GM21515 (cell line): Measurements from ENCODE around the gene SPATA21.
A peak's percentile ranks its signal among the peaks of the same experiment; 100 is the strongest.

Experiments
- ATAC-seq: cut with Tn5 transposase; IDR thresholded peaks from one replicate; pipeline ENCODE4 v1.9.1; 2021; ENCODE audit not compliant: unreplicated experiment

Gene SPATA21

DNA sequence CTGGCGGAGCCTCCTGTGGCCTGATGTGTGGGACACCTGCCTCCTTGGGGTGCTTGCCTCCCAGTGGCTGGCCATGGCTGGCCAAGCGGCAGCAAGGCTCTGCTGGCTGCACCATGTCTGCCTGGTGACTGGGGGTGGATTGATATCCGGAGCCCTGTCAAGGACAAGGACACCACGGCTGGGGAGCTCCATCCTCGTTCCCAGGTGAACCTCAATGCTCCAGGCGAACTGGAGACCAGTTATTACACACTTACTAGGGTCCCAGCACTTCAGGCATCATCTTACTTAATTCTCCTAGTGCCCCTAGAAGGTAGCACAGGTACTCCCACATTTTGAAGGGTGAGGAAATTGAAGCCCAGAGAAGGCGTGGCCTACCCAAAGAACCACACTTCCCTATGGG is 15.2 kb downstream of the SPATA21 start:
- ATAC-seq: no peak

DNA sequence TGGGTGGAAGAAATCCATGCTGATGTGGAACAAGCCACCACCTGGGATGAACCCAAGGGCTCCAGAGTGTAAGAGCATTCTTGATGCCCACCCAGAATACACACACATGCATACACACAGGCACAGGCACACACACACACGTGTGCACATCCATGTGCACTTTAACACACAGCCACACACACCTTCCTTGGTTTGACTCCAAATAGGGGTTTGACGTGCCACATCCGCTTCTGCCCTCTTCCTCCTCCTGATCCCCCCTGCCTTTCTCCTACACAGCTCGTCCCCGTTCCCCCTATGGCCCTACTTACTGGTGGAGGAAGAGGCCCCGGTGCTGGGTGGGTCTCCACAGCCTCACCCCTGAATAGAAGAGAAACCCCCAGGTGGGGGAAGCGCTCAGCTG is 16.0 kb downstream of the SPATA21 start:
- ATAC-seq: no peak

DNA sequence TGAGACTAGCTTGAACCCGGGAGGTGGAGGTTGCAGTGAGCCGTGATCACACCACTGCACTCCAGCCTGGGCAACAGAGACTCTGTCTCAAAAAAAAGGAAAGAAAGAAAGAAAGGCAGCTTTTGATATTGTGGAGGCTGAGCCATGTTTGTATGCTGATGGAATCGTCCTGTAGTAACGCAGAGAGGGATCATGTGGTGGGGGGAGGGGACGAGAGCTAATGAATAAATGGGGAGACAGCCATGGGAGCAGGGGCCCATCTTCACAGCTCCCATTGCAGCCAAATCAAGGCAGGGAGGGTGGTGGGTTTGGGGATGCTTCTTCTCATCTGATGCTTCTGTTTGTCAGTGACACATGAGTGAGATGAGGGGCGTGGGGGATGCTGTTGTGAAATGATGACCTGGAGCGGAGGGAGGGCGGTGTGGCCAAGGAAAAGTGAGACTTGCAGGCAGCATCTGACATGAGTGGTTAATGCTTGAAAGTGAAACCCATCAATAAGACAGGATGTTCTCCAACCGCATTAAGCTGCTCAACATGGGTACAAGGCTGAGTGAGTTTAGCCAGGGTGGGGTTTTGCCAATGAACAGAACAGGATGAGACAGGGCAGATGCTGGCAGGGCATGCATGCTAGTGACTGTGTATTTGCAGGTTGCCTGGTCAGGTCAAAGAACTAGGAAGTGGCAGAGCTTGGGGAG is 16.7 kb downstream of the SPATA21 start:
- ATAC-seq: peak; percentile 54

DNA sequence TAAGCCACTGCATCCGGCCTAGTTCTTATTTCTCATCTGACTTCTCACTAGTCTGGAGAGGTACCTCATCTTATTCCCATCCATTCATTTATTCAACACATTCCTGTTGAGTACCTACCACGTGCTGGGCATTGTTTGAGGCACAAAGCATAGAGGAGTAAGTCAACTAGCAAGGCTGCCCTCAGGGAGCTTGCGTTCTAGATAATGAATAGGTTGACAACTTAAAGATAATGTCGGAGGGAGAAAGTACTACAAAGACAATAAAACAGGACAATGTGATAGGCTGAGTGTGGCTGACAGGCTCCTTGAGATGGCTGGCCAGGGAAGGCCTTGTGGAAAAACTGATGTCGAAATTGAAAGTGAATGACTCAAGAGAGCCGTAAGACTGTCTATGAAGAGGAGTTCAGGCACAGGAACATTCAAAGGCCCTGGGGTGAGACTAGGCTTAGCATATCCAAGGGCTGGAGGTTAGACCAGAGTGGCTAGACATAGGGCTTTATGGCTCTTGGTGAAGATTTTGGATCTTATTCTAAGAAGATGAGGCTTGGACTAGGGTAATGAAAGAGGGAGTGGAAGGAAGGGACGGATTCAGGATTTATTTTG is 18.3 kb downstream of the SPATA21 start:
- no peak for ATAC-seq

DNA sequence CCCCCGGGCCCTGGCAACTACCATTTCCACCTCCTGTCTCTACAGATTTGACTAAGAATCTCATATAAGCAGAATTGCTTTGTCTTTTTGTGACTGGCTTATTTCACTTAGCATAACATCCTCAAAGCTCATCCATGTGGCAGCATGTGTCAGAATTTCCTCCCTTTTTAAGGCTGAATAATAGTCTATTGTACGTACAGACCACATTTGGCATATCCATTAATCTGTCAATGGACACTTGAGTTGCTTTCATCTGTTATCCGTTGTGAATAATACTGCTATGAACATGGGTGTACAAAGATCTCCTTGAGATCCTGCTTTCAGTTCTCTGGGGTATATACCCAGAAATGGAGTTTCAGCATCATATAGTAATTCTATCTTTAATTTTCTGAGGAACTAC is 24.0 kb downstream of the SPATA21 start:
- no peak for ATAC-seq

DNA sequence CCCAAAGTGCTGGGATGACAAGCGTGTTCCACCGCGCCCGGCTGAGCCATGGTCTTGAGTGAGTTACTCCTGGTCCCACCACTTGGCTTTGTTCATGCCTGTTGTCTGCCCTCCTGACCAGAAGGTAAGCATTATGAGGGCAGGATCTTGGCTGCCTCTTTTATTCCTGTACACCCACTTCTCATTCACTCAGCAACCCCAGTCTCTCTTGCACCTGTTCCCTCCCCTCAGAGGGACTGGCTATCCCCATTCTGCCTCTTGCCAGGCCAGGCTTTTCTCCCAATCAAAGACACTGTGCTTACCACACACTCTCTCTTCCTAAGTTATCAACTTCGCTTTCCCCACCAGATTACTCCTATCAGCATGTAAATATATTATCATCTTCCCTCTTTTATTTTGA is 26.4 kb downstream of the SPATA21 start:
- ATAC-seq: no peak

DNA sequence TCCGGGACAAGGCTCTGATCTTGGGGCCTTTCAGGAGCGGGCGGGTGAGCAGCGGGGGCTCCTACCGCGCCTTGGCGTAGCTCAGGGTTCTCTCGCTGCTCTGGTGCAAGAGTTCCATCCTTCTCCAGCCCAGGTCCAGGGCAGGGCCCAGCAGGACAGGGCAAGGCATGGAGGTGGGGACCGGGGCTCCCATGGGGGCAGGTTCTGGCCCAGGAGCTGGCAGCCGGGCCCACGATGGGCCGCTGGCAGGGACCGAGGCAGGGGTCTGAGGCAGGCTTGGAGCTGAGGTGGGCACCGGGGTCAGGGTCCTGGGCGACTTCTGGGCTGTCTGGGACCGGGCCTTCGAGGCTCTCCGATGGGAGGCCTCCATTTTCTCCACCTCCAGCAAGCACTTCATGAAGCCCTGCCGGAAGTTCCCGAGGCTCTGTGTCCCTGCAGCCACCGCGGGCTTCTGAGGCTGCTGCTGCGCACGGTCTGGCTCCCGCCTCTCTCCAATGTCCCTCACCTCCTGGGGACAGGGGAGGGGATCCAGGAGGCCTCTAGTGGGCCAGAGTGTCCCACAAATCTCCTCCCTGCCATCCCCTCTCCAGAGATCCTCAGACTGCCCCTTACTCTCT is 27.6 kb downstream of the SPATA21 start:
- no peak for ATAC-seq

DNA sequence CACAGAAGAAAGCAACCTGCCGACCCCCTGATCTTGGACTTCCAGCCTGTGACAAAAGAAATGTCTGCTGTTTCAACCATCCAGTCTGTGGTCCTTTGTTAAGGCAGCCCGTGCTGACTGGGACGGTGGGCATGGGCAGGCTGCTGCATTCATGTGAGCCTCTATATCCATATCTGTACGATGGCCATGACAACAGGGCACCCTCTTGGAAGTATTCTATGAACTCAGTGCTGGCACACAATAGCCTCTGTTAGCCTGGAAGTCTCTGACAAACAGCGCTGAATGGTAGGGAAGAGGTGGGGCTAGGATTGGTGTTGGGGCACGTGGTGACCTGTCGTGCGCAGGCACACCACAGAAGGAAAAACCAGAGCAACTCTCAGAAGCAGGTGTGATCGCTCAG is 30.4 kb downstream of the SPATA21 start:
- ATAC-seq: no peak

DNA sequence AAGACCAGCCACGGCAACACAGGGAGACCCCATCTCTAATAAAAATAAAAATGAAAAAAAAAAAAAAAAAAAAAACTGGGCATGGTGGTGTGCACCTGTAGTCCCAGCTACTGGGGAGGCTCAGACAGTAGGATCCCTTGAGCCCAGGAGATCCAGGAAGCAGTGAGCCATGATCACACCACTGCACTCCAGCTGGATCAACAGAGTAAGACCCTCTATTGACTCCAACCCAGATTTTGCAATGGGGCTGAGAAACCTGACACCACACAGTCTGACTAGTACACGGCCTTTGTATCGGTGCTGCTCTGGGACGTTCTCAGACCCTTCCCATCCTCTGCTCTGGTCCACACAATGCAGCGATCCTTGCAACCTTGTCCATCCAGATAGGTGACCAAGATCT is 31.8 kb downstream of the SPATA21 start:
- no peak for ATAC-seq

DNA sequence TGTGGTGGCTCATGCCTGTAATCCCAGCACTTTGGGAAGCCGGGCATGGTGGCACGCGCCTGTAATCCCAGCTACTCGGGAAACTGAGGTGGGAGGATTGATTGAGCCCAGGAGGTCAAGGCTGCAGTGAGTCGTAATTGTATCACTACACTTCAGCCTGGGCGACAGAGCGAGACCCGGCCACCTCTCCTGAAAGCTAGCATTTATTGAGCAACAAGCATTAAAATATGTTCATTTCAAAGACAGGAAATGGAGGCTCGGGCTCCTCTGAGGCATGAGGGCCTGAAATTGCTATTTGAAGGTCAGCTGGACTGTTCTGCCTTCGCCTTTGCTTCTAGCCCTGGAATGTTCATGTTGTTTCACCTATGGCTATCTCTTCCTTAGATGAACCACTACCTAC is 34.5 kb downstream of the SPATA21 start:
- ATAC-seq: no peak

DNA sequence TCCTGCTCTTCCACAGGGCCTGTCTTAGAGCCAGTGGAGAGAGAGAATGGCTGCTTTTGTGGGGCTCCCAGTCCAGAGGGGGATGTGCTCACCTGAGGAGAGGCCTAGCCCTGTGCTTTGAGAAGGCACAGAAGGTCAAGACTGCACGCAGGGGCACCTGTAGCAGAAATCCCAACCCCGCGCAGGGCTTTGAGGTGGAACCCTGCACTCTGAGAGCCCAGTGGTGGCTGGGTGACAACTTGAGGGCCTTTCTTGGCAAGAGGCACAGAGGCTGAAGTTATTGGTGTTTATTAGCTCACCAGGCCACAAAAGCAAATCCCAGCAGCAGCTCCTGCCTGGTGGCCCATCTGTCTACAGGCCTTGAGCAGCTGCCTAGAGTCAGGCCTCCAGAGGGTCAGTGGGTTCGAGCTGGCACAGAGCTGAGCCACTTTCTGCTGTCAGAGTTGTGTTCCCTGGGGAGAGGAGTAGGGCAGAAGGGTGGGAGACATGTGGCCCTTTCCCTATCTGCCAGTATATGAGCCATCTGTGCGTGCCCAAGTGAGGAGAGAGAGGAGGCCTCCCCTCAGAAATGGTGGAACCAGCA is 38.8 kb downstream of the SPATA21 start:
- ATAC-seq: no peak

DNA sequence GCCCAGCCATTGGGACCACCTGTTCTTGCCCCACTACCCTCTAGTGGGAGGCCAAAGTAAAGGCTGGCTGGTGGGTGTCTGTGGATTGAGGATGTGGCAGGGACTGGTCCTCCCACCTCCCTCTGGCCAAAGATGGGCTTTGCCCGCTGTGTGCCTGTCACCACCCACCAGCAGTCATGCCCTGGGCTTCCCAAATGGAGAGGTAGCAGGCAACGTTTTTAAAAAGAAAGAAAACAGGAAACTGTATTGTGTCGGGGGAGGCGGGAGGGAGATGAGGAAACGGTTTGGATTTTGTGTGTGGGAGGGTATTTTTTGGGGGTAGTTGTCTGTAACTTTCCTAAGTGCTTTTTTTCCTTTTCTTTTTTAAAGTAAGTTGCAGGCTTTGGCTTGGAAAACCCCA is 40.1 kb downstream of the SPATA21 start:
- no peak for ATAC-seq

DNA sequence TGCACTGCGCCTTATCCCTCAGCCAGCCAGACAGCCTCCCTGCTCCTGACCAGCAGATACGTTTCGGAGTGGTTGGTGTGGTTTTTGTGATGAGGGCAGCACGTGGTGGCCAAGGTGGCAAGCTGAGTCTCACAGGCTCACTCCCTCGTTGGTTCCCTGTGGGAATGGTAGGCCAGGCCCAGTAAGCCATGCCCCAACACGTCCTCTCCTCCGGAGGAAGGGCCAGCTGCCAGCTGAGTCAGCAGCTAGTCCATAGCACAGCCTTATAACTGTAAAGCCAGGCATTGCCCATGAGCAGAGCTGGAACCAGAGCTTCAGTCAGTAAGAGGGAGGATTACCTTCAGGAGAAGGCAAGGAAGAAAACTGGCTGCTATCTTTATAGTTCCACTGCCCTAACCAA is 40.6 kb downstream of the SPATA21 start:
- ATAC-seq: no peak

DNA sequence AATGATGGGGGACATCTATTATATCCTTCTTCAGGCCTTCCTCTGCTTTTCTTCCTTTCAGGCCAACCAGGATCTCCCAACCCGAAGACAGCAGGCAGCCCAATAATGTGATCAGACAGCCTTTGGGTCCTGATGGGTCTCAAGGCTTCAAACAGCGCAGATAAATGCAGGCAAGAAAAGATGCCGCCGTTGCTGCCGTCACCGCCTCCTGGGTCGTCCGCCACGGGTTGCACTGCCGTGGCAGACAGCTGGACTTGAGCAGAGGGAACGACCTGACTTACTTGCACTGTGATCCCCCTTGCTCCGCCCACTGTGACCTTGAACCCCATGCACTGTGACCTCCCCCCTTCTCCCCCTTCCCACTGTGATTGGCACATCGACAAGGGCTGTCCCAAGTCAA is 42.2 kb downstream of the SPATA21 start:
- ATAC-seq: no peak

DNA sequence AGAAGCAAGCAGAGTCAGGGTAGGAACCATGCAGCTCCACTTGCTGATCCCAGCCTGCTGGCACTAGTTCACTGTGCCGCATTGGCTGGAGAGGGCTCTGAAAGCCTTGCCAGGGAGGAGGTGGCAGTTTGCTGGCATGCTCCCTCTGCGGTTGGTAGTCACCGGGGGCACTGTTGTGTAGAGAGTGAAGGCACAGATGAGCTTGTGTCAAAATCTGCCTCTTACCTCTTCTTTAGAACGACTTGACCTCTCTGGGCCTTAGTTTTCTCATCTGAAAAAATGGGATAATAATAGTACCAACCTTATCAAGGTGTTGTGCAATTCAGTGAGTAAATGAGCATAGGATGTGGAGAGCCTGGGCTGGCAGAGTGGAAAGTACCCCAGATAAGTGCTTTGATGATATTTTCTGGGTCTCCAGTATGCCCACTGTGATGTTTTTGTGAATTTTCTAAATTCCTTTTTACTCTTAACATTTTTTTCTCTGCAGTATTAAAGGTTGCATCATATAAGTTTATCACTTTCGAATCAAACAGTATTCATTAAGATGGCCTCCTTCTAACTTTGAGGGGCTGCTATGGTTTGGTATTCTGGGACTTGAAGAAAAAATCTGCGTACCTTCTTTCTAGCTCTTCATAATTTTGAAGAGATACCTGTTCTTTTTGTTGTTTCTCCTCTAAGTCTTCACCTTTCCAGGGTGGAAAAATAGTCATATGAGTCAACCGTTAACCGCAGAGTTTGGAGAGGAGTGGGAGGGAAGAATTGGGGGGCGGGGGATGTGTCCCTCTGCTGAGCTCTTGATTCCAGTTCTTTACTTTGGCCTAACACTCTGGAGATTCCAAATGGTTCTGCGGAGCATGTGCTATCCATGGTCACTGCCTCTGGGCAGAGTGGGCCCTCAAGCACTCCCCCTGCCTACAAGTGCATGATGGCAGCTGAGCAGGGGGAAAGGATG is 43.4 kb downstream of the SPATA21 start:
- no peak for ATAC-seq

DNA sequence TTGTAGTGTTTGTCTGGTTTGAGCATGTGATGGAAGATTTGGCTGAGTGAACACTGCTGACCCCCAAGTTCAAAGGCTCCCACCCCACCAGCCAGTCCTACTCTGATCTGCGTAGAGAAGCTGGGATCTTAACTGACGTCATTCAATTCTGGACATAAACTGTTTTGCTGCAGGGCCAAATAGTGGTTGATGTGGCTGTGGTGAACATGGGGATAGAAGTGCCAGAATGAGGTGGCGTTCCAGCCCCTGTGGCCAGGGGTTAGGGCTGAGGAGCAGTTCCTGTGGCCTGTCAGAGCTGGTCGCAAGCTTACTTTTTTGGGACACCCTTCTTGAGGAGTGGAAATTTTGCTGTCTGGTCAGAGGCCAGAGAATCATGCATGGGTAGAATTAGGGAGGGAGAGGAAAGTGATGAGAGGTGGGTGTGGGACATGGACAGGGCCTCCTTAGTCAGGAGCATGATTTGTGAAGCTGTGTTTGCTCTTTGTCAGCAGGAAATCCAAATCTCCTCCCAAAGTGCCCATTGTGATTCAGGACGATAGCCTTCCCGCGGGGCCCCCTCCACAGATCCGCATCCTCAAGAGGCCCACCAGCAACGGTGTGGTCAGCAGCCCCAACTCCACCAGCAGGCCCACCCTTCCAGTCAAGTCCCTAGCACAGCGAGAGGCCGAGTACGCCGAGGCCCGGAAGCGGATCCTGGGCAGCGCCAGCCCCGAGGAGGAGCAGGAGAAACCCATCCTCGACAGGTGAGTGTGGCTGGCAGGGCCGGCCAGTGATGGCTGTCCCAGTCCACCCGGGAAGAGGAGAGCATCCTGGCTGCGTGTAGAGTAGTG is 44.3 kb downstream of the SPATA21 start:
- ATAC-seq: no peak

DNA sequence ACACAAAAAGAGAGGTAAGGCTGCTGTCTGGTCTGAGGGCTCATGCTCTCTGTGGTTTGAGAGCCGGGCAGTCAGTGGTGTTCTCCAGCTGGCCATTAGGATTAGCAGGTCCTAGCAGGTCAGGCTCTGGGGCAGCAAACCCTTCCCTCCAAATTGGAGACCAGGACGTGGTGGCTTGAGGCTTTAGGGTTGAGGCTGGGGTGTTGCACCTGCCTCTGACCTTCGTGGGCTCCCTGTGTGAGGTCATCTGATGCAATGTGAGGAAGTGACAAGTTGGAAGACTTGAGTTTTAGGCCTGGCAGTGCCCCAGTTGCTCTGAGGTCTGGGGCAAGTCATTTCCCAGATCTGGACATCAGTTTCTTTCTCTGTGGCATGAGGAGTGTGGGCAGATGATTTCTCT is 45.8 kb downstream of the SPATA21 start:
- no peak for ATAC-seq

DNA sequence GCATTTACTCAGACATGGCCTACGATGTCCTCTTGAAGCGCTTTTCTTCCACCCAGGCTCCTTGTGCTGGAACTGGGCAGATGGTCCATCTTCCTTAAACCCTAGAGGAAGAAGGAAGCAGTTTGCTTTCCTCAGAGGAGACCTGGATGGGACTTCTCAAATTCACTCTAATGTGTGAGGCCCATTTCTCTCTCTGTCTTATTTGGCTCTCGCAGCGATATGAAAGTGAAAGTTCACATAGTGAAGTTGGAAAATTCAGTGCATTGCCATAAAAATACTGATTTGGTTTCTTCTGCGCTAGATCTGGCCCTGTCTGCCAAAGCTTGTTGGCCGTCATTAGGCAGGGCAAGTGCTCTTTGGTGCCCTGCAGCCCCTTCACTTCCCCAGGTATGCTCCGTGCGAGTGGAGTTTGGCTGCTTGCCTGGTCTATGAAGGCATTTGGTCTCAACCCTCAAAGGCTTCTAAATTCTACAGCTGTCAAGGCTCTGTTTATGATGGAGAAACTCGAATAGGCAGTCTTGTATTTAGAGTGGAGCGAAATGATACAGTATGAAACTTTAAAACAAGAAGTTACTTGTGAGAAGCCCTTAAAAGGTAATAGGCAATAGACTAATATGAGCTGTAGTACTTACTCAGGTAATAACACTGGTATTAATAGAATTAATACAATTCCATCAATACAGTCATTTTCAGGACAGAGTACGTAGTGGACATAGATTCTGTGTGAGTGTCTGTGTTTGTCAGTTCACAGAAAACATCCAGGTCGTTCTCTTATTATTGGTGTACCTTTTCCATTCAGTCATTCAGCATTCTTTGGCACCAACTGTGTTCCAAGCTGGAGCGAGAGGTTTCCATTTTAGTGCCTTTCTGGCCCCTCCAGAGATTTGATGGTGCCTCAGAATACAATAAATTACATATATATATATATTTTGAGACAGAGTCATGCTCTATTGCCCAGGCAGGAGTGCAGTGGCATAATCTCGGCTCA is 49.7 kb downstream of the SPATA21 start:
- no peak for ATAC-seq

DNA sequence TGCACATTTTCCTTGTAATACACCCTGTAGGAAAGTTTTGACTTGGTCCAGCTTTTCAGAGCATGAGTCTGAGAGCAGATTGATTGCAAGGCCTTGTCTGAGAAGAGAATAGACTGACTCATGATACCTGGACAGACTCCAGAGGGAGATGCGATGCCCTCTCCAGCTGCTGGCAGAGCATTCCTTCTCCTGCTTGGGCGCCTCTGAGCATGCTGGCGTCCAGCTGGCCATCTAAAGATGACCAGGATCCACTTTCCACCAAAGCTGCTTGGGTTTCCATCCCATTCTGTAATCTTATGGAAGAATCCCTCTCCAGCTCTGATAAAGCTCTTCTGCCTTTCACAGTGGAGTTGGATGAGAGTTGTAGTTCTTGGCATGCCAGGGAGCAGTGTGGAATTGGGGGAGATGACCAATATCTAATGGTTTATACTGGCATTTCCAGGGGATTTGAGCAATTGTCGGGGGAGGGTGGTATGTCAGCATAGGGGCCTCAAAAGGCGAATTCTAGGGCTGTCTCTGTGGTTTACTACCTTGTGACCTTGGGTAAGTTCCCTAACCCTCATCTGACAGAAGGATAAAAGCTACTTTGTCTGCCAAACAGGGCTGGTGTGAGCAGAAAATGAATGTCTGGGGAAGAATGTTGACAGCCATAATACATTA is 50.6 kb downstream of the SPATA21 start:
- no peak for ATAC-seq
